NCI-H1417 treated with DMSO at 0.1 percent for 48 hours (cell line): ENCODE measurements around the gene PINK1.

Experiments
- DNase-seq: peaks from one replicate; lab custom pipeline; 2025; lab: John Stamatoyannopoulos, UW

PINK1 gene

GRCh38 chr1:20682571-20683236 is 49.4 kb downstream of the PINK1 start:
- no peak for DNase-seq

GRCh38 chr1:20683614-20684013 is 50.4 kb downstream of the PINK1 start:
- DNase-seq, result no peak

- DNase-seq, result no peak
Observed at GRCh38 chr1:20684050-20684620, 50.9 kb downstream of the PINK1 start.

GRCh38 chr1:20684651-20685050 is 51.4 kb downstream of the PINK1 start:
- DNase-seq, result no peak

- no peak for DNase-seq
Observed at GRCh38 chr1:20685099-20685662, 51.9 kb downstream of the PINK1 start.

- no peak for DNase-seq
Observed at GRCh38 chr1:20685741-20686140, 52.5 kb downstream of the PINK1 start.

GRCh38 chr1:20686883-20687725 is 53.8 kb downstream of the PINK1 start:
- no peak for DNase-seq

GRCh38 chr1:20689645-20690056 is 56.4 kb downstream of the PINK1 start:
- no peak for DNase-seq

- no peak for DNase-seq
Observed at GRCh38 chr1:20691872-20692271, 58.6 kb downstream of the PINK1 start.

- no peak for DNase-seq
Observed at GRCh38 chr1:20693623-20694022, 60.4 kb downstream of the PINK1 start.

GRCh38 chr1:20695515-20695914 is 62.3 kb downstream of the PINK1 start:
- DNase-seq, result no peak

GRCh38 chr1:20696397-20697333 is 63.4 kb downstream of the PINK1 start:
- DNase-seq, result peak; percentile 38

GRCh38 chr1:20697563-20697962 is 64.3 kb downstream of the PINK1 start:
- DNase-seq, result no peak

- DNase-seq, result no peak
Observed at GRCh38 chr1:20698195-20698910, 65.1 kb downstream of the PINK1 start.

GRCh38 chr1:20699558-20699957 is 66.3 kb downstream of the PINK1 start:
- no peak for DNase-seq

GRCh38 chr1:20700636-20701215 is 67.5 kb downstream of the PINK1 start:
- DNase-seq, result no peak
